Breast epithelium (tissue), 3 donors: ENCODE results near the gene PTPN2.

Experiments used
- CTCF ChIP-seq, 3 donors: fragments of 450-650 bp; IDR thresholded peaks; one replicate each; pipeline ENCODE4 v1.5.1; 2016 to 2017; ENCODE audit warnings: antibody characterized with exemption in 3 of 3, mild to moderate bottlenecking in 3 of 3, moderate library complexity in 3 of 3
- POLR2AphosphoS5 ChIP-seq, 3 donors: sonication (generic); formaldehyde crosslinking; IDR thresholded peaks; one replicate each; pipeline ENCODE4 v1.6.1; 2017; ENCODE audit warnings: antibody characterized with exemption in 3 of 3

GRCh38 chr18:12821408-12821807, 62.6 kb downstream of the PTPN2 start:
- TF ChIP-seq CTCF (IDR thresholded peaks at IDR 0.05) = no peak
- no peak for TF ChIP-seq POLR2AphosphoS5 (IDR thresholded peaks at IDR 0.05)
